HepG2 (cell line): ENCODE measurements around the gene SIAE. TPM values are rescaled to one million over a fixed set of nuclear protein-coding genes. Genes with fewer than 3 reads are reported as not detected.

Experiments
- ATAC-seq: fragments of 200-7000 bp; cut with Tn5 transposase; 3 replicates; pipeline ENCODE4 v1.9.1; 2020; ENCODE audit warnings: mild to moderate bottlenecking, moderate library complexity
- BruUV-seq: library from RNA; stranded (reverse); fragments of 400-500 nt; replicated peaks from 2 replicates; lab custom pipeline; 2021; lab: Mats Ljungman, UMichigan
- CTCF ChIA-PET: fragments of 300-600 bp; formaldehyde crosslinking; extraction: SDS; loops from one replicate; lab custom pipeline; 2021; ENCODE audit warnings: low total read pairs, inconsistent platforms, low intra/inter-chr PET ratio; lab: Yijun Ruan, JAX
- POLR2A ChIA-PET: fragments of 350-600 bp; sonication (Branson Sonifier 250); formaldehyde crosslinking; loops from one replicate; lab custom pipeline; 2020; ENCODE audit warnings: antibody characterized with exemption, inconsistent platforms; lab: Yijun Ruan, JAX
- DNase-seq: peaks from one replicate; pipeline ENCODE4 v3.0.0-alpha.2; 2015; ENCODE audit warnings: low spot score
- FAIRE-seq: peaks from 3 replicates; lab custom pipeline; 2011; peaks lifted over from hg19 to GRCh38; lab: Jason Lieb, UNC
- H2AFZ ChIP-seq: one replicate; pipeline ENCODE4 v1.6.1; 2011; ENCODE audit warnings: low read length, inconsistent platforms
- H3K27ac ChIP-seq: fragments of 300-600 bp; 3 replicates; pipeline ENCODE4 v1.8.0; 2011; ENCODE audit warnings: mixed run types, mild to moderate bottlenecking, mixed read lengths, low read length, inconsistent platforms; ENCODE audit not compliant: insufficient read depth; ENCODE audit errors: extremely low read length
- H3K27me3 ChIP-seq, 2 experiments: fragments of 200-600 bp in 1 of 2; 2 replicates in 1 of 2; 3 replicates in 1 of 2; pipeline versions ENCODE4 v1.6.0 to v1.8.0; 2011; ENCODE audit warnings: low read length in 2 of 2, mild to moderate bottlenecking in 2 of 2, moderate library complexity in 2 of 2, inconsistent platforms in 1 of 2; ENCODE audit not compliant: insufficient read depth in 2 of 2, control insufficient read depth in 1 of 2
- H3K36me3 ChIP-seq, 2 experiments: fragments of 200-600 bp in 1 of 2; replicated peaks in 1 of 2; 2 replicates in 1 of 2; 3 replicates in 1 of 2; pipeline versions ENCODE4 v1.5.1 to v1.8.0; 2011; ENCODE audit warnings: low read length in 2 of 2, inconsistent platforms in 1 of 2; ENCODE audit not compliant: insufficient read depth in 2 of 2, control insufficient read depth in 1 of 2
- H3K4me1 ChIP-seq: 2 replicates; pipeline ENCODE4 v1.5.1; 2012; ENCODE audit warnings: low read length, inconsistent platforms; ENCODE audit not compliant: insufficient read depth
- H3K4me2 ChIP-seq: 2 replicates; pipeline ENCODE4 v1.6.0; 2011; ENCODE audit warnings: low read depth, low read length, inconsistent platforms
- H3K4me3 ChIP-seq, 3 experiments: fragments of 200-600 bp in 1 of 3; sonication (generic), shearing (Covaris generic) in 1 of 3; replicated peaks in 1 of 3; 2 replicates each; pipeline ENCODE4 v1.5.1; 2011 to 2016; ENCODE audit warnings: low read length in 3 of 3, inconsistent platforms in 2 of 3, low read depth in 2 of 3, mild to moderate bottlenecking in 2 of 3, control low read depth in 1 of 3, mixed read lengths in 1 of 3; ENCODE audit not compliant: insufficient read depth in 1 of 3
- H3K79me2 ChIP-seq: one replicate; pipeline ENCODE4 v1.6.1; 2011; ENCODE audit warnings: low read length, inconsistent platforms; ENCODE audit not compliant: insufficient read depth
- H3K9ac ChIP-seq: 2 replicates; pipeline ENCODE4 v1.6.0; 2011; ENCODE audit warnings: mild to moderate bottlenecking, low read depth, low read length, inconsistent platforms; ENCODE audit not compliant: insufficient read depth
- H3K9me3 ChIP-seq: 2 replicates; pipeline ENCODE4 v1.5.1; 2012; ENCODE audit warnings: mild to moderate bottlenecking, low read length
- H4K20me1 ChIP-seq: 2 replicates; pipeline ENCODE4 v1.6.0; 2011; ENCODE audit warnings: inconsistent platforms, mild to moderate bottlenecking, low read length, moderate library complexity; ENCODE audit not compliant: insufficient read depth
- CBFB ChIP-seq: sonication (generic); formaldehyde crosslinking; IDR thresholded peaks from 2 replicates; pipeline ENCODE4 v1.4.0; 2020; ENCODE audit warnings: missing genetic modification reagents
- MAFF ChIP-seq: IDR thresholded peaks from 2 replicates; pipeline ENCODE4 v1.6.1; 2011; ENCODE audit warnings: low read depth, low read length, improper control_type of control experiment
- MAFK ChIP-seq, 2 experiments: IDR thresholded peaks in 1 of 2; conservative IDR thresholded peaks in 1 of 2; 2 replicates each; pipeline ENCODE4 v1.6.1; 2011; ENCODE audit warnings: improper control_type of control experiment in 2 of 2, low read length in 2 of 2
- NFKB2 ChIP-seq: sonication (generic); formaldehyde crosslinking; IDR thresholded peaks from 2 replicates; pipeline ENCODE4 v1.4.0; 2020; ENCODE audit warnings: missing genetic modification reagents, borderline replicate concordance
- REST ChIP-seq, 2 experiments: IDR thresholded peaks; 2 replicates each; pipeline ENCODE4 v1.6.1; 2011 to 2012; ENCODE audit warnings: low read length in 2 of 2, borderline replicate concordance in 1 of 2, low read depth in 1 of 2, mild to moderate bottlenecking in 1 of 2, moderate library complexity in 1 of 2
- WGBS: methylation state at CpG from one replicate; pipeline ENCODE4 v1.1.6; 2017; ENCODE audit warnings: low lambda C conversion rate; 5-methylcytosine and 5-hydroxymethylcytosine counted together
- in situ Hi-C: cut with HindIII; loops from 2 replicates; pipeline ENCODE4 v1.10.0; 2017; ENCODE audit warnings: low pct_unique_long_range_greater_than_20kb; ENCODE audit not compliant: extremely low pct_ligation_motif_present
- intact Hi-C: fragments of 100-400 bp; cut with micrococcal nuclease; formaldehyde crosslinking; loops from one replicate; pipeline ENCODE4 v1.10.0; 2022; ENCODE audit not compliant: unreplicated experiment
- polyA plus RNA-seq, 8 experiments: library from polyadenylated mRNA; depleted of rRNA in 3 of 8; stranded (reverse) in 7 of 8; unstranded in 1 of 8; fragments of >200 nt; fragmentation: Illumina TruSeq in 4 of 8; extraction: Trizol in 4 of 8; gene quantifications; 2 replicates each; pipeline versions ENCODE4 v1.2.1 to v1.2.3, GENCODE V29; 2011 to 2016; ENCODE audit warnings: low read depth in 4 of 8, missing spikeins in 1 of 8, mixed read lengths in 1 of 8; ENCODE audit not compliant: insufficient read depth in 1 of 8
- total RNA-seq, 5 experiments: library from RNA; depleted of rRNA; stranded (reverse); fragments of >200 nt; fragmentation: Illumina TruSeq; extraction: Trizol; gene quantifications; 2 replicates each; pipeline ENCODE4 v1.2.3, GENCODE V29; 2016; ENCODE audit warnings: low read depth in 1 of 5

The SIAE gene
- total and polyA plus RNA-seq, 2 of the 13 experiments (the other 11 are each of a cell fraction or from before 2014, with no cell fraction given), result 7.0 to 22.4 TPM

- Histone ChIP-seq H4K20me1 (no peaks in the 10 kb centered on the region), H3K79me2 (no peaks in the 10 kb centered on the region), H2AFZ (no peak overlapping the region), H3K4me2 (no peak overlapping the region), H3K27me3 (peaks cover 2 to 27% of the 10 kb centered on the region in 2 experiments; a peak in 2 of 5 replicates), H3K36me3 (no peaks in the 10 kb centered on the region), H3K4me1 (no peaks in the 10 kb centered on the region), H3K27ac (no peak overlapping the region), H3K9ac (no peak overlapping the region), H3K9me3 (no peaks in the 10 kb centered on the region), H3K4me3 (no peak overlapping the region)
- intact Hi-C loops (no loop called here), in situ Hi-C loops (no loop called here)
- BruUV-seq, result no TSS peak
- 37% methylated on average over 7 of the region's 10 CpGs for WGBS
- TF ChIP-seq MAFK (conservative IDR thresholded peaks at IDR 0.05 in 1 of 2, IDR thresholded peaks at IDR 0.05 in 1 of 2; ENCODE audit: low read length in 2 of 2), result peak; percentile 89 to 94
- TF ChIP-seq CBFB, result no peak
- peak in 1 of 2 experiments; percentile 54; a peak in 2 of 4 replicates for TF ChIP-seq REST (IDR thresholded peaks at IDR 0.05; ENCODE audit: borderline replicate concordance in 1 of 2, low read depth in 1 of 2, low read length in 2 of 2)
- TF ChIP-seq MAFF, result peak; percentile 87
- TF ChIP-seq NFKB2 (CRISPR knock-in tag), result no peak
- no peak for FAIRE-seq
- ATAC-seq, result peak; percentile 39; the same call in 2 of the 3 replicates
- DNase-seq, result no peak
- POLR2A ChIA-PET, result no interaction called here
- CTCF ChIA-PET, result no interaction called here
Measured at GRCh38 chr11:124612567-124613246, 60.8 kb downstream of the SIAE start.
